GM19193 (cell line): ENCODE results near the gene GRIP1.

Source experiments
- POLR2A ChIP-seq: IDR thresholded peaks from 4 replicates; pipeline ENCODE4 v1.6.1; 2011; ENCODE audit not compliant: insufficient read depth, insufficient read length; ENCODE audit errors: extremely low read depth

Gene GRIP1

DNA sequence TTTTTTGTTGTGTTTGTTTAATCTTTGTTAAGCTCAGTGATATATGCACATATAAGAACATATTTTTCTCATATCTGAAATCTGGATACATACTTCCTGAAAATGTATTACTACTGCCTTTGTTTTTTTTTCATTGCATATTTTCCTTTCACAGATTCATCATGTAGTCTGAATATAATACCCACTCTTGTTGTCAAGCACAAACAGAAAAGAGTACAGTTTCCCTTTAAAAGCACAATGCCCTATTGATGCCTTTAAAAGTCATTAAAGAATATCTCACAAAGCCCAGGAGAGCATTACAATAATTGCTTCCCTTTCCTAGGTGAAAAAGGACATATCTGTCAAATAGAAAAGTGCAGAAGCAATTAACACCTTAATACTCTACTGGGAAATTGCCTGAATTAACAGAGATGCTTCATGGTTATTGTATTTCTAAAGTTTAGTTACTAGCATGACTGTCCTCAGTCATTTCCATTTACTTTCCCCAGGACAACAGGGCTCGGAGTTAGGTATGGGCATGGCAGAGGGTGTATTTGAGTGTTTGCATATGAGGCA is 107.4 kb downstream of the GRIP1 start:
- no peak for TF ChIP-seq POLR2A

DNA sequence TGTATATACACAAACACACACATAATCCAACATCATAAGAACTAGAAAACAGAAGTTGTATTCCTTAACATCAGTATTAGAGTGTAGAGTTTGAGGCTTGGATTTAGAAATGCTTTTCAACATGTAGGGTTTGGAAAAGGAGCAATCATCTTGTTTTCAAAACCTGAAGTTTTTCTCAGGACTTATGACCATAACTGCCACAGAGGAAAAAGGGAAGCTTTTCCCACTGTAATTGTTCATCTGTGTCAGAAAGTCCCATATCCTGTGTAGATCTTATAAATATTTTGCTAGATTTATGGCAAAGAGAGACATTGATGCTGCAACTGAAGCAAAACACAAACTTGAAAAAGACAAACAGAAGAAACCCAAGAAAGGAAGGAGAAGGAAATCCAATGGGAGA is 115.7 kb downstream of the GRIP1 start:
- no peak for TF ChIP-seq POLR2A

DNA sequence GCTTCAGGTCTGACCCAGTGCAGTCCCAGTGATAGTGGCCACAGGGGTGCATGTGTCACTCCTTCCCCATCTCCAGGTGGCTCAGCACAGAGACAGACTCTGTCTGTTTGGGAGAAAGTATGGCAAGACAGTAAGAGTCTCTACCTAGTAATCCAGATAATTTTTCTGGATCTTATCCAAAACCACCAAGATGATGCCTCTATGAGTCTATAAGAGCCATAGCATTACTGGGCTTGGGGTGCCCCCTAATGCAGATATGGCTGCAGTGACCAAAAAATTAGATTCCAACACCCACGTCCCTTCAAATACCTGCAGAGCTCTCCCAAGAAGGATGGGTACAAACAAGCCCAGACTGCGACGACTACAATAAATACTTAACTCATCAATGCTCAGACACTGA is 123.8 kb downstream of the GRIP1 start:
- TF ChIP-seq POLR2A, result no peak

DNA sequence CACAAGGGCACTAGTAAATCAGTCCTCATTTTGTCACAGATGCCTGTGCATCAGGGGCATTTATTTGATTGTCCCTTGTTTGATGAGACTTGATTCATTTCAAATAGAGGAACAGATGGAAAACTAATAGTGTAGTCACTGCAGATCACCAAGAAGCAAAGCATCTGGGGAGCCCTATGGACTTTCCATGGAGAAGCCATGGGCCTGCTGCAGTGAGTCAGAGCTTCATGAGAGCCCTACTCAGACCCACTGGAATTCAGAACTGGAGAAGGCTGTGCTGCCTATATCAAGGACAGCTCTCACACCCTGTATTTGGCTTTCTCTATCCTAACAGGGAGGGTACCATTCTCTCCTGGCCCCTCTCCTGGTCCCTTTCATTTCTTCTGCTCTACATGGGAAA is 126.2 kb downstream of the GRIP1 start:
- no peak for TF ChIP-seq POLR2A

DNA sequence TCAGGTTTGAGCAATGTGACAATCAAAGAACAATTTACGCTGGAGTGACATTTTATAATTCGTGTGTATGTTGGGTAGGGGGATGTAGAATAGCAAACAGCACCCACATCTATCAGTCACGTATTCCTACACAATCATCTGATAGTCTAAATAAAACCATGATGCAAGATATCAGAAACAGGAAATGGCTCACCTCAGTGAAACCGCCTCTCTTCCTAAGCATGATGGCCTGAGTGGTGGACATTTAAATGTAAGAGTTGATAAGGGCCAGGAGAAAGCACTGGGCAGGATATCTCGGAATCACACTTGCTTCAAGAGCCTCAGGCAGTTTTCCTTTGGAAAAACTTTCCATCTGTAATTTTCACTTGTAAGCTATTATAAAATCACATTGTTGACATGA is 128.2 kb downstream of the GRIP1 start:
- no peak for TF ChIP-seq POLR2A

DNA sequence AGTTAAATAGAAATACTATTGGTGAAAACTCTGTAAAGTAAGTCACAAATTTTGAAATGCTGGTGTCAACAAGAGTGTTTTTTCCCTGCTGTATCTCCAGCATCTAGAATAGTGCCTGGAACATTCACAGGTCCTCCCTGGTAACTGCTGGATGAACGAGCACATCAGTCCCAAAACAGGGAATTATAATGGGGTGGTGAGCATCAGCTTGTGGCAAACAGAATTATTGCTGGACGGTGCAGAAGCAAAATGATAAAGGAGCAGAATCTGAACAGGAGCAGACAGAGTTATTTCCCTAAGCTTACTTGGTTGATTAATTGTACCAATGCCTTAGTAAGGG is 129.9 kb downstream of the GRIP1 start:
- TF ChIP-seq POLR2A, result no peak

DNA sequence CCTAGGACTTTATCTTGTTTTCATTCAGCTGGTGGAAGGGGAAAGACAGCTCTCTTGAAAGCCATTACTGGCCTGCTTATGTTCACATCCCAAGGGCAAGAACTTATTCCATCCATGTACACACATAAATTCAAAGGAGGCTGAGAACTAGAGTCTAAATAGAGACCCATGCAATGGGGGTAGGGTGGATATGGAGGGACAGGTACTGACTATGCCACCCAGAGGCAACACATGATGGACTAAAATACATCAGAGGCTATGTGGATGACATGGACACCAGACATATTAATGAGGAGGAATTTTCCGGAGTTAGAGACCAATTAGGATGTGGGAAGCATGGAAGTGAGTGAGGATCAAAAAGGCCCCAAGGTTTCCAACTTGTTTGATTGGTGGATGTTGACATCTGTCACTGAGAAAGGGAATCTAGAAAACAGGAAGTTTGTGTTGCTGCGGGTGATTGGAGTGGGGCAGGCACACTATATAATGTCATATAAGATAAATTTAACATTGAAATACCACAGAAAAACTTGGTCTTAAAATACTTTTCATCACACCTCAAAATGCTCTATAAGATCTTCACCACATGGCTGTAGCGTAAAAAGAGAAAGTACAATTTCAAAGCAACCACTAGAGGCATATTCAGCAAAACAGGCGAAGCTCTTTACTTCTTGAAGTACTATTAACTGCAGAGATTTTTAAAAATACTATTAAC is 130.4 kb downstream of the GRIP1 start:
- no peak for TF ChIP-seq POLR2A

DNA sequence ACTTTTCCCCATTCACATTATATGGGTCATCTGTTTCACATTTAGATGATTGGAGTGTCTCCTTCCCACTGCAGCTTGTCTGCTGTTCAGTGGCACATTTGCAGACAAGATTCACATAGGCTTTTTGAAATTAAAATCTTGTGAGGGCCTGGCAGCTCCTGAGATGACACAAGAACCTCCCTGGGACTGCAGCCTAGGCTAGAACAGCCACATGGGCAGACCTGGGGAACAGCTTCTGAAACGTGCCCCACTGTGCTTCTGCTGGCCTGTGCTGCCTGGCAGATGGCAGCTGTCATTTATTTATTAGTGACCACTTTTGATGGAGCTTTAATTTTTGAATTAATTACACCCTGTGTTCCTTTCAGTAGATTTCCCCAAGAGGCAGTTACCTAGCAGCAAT is 137.4 kb downstream of the GRIP1 start:
- no peak for TF ChIP-seq POLR2A

DNA sequence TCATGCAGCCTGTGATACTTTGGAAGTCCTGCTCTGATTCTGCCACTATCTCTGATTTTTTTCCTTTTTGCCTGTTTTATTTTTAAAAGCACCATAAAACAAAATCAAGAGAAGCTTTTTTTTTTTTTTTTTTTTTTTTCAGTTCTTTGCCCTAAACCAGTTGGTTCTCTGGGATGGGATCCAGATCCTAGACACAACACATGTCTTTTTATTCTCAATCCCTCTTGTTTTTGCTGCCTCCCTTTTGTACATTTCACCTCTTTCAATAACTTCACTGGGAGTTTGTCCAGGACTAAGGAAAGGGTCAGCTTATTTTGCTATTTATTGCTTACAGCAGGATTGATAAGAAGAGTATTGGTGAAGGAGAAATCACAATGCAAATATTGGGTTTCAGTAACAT is 139.4 kb downstream of the GRIP1 start:
- no peak for TF ChIP-seq POLR2A

DNA sequence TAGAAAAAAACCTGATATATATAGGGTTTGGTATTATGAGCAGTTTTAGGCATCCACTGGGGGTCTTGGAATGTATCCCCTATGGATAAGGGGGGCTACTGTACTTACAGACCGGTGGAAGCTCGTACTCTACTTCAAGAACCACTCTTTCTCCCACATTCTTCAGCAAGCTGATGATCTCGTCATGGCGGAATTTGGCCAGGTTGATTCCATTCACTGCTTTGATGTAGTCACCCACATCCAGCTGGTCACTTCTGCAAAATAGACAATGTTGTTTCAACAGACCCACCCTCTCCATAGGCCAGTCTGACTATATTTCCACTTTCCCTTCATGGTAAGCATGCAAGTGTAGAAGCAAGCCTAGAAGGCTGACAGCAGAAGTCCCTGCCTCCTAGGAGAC is 139.9 kb downstream of the GRIP1 start:
- TF ChIP-seq POLR2A, result no peak

DNA sequence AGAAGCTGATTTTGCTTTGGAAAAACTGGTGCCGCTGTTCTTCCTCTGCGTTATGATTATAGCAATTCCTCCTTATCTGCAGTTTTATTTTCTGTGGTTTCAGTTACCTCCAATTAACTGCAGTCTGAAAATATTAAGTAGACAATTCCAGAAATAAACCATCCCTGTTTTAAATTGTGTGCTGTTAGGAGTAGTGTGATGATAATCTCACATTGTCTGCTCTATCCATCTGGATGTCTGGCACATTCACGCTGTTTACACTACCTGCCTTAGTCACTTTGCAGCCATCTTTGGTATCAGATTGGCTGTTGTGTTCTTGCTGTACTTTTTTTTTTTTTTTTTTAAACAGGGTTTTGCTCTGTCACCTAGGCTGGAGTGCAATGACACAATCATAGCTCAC is 141.0 kb downstream of the GRIP1 start:
- no peak for TF ChIP-seq POLR2A

DNA sequence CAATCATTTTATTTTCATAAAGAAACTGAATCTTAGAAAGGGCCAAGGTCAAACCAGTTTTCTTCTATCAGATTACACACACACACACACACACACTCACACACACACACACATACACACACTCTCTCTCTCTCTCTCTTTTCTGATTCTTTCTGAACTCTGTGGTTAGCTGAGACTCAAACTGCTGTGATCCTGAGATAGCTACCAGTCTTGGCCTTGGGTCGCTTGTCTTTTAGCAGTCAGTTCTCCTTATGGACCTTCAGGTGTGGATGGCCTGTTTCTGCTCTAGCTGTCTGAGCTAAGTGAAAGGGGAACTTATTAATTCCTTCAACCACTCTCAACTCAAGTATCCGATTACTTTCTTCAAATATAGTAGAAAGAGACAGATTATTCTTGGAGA is 145.1 kb downstream of the GRIP1 start:
- TF ChIP-seq POLR2A, result no peak

DNA sequence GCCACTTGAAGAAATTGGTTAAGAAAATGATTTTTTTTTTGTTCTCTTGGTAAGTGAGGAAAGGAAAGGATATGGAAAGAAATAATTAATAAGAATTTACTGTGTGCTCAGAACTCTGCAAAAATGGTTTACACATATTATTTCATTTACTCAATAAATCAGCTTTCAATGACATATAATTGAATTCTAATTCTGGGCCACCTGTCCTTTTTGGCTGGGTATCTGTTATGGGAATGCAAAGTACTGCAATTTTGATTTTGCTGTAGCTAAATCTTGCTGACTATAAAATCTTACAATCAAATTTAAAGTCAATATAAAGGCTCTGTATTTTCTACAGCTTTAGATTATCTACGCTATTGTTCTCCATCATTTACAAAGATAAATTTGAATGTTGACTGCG is 147.1 kb downstream of the GRIP1 start:
- TF ChIP-seq POLR2A, result no peak

DNA sequence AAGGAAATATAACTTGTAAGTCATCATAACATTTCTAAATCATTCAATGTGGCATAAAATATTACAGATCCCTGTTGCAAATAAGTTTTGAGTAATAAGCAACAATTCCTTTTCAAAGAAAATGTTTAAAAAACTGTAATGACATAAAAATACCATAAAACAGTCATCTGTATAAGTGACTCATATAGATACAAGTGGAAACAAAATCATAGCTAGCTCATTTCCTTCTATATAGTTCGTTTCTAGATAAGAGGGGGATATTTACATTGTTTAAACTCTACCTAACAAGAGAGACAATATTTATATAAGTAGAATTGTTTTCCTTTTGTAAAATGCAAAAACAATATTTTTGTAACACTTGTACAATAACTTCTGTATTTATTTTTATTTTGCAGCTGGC is 148.9 kb downstream of the GRIP1 start:
- TF ChIP-seq POLR2A, result no peak

DNA sequence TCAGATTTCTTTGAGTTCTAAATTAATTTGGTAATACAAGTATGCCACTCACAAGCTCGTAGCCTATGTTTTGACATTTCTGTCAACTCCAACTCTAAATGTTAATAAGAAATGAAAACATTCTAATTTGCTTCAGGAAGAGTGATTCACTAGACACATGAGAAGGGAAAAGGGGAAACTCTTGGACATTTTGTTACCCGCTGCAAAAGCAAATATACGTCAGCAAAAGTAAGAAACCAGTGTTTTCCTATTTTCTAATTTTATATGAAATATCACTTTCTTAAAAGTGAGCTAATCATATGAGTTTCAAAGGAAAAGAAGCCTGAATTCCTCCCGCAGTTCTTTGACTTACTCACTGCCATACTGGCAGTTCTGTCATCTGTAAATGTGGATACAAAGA is 162.3 kb downstream of the GRIP1 start:
- no peak for TF ChIP-seq POLR2A

DNA sequence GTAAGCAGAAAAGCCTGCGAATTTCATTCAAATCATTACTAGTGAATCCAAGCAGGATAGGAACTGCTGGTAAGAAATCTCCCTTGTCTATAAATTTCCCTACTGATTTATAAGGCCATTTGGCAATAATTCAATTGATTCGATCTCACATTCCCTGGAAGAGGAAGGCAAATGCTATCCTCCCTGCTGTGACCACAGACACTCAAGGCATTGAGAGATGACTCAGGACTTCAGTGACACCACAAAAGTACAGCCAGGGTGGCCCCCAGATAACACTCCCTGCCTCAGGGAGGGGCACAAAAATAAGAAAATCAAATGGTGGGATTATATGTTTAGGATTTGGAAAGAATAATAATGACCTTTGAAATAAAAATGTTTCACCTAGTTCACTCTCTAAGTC is 162.7 kb downstream of the GRIP1 start:
- no peak for TF ChIP-seq POLR2A

DNA sequence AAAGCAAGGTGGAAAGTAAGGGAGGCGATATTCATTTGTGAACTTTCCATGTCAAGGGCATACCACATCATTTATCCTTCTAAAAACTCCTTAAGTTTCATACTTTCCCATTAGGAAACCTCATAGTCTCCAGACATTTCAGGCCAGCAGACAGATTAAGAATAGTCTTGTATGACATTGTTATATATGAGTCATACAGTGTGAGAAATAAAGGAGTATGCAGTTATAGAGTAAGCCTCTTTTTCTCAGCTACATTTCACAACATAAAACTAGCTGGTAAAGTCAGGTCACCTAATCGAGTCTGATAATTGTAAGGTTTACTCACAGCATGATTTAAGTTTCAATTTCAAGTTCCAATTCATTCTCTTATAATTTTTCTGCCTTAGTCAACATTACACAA is 164.3 kb downstream of the GRIP1 start:
- TF ChIP-seq POLR2A, result no peak
